Fibroblast of skin of back (primary cell): ENCODE data around the gene BPTF.
"Not testable (repeated sequence)": the region's sequence is repeated elsewhere in the genome, so short reads cannot be mapped to it uniquely, and the experiment has no call there.

Experiments used
- DNase-seq: peaks from one replicate; pipeline ENCODE4 v3.0.0-alpha.2; 2013

The BPTF gene

GRCh38 chr17:67980456-67980855, 155.2 kb downstream of the BPTF start:
- DNase-seq, result no peak

- not testable (repeated sequence) for DNase-seq
Measured at GRCh38 chr17:67980883-67981282, 155.6 kb downstream of the BPTF start.

- no peak for DNase-seq
Measured at GRCh38 chr17:67982034-67982640, 156.8 kb downstream of the BPTF start.

GRCh38 chr17:67982686-67983382, 157.5 kb downstream of the BPTF start:
- no peak for DNase-seq

GRCh38 chr17:67983383-67983688, 158.0 kb downstream of the BPTF start:
- DNase-seq, result no peak

- no peak for DNase-seq
Measured at GRCh38 chr17:67990909-67991308, 165.6 kb downstream of the BPTF start.

GRCh38 chr17:67992548-67993152, 167.3 kb downstream of the BPTF start:
- DNase-seq, result no peak

- peak; percentile 89 for DNase-seq
Measured at GRCh38 chr17:67993153-67993997, 168.1 kb downstream of the BPTF start.

GRCh38 chr17:67993998-67994361, 168.7 kb downstream of the BPTF start:
- DNase-seq, result no peak

GRCh38 chr17:67994817-67995569, 169.7 kb downstream of the BPTF start:
- peak; percentile 58 for DNase-seq

- peak; percentile 2 for DNase-seq
Measured at GRCh38 chr17:67995570-67996263, 170.4 kb downstream of the BPTF start.

GRCh38 chr17:67996301-67997171, 171.2 kb downstream of the BPTF start, which contains the start of gene C17orf58:
Gene C17orf58, minus strand, starts transcription at chr17:67996469. Its CDS starts 271 bp downstream, at chr17:67996198.
- DNase-seq, result peak; percentile 15

GRCh38 chr17:67998466-67998865, 173.2 kb downstream of the BPTF start:
- DNase-seq, result no peak

- DNase-seq, result peak; percentile 16
Measured at GRCh38 chr17:67999291-67999911, 174.1 kb downstream of the BPTF start.

- DNase-seq, result no peak
Measured at GRCh38 chr17:68004201-68004600, 178.9 kb downstream of the BPTF start.

GRCh38 chr17:68006797-68007196, 181.5 kb downstream of the BPTF start:
- DNase-seq, result peak; percentile 1

GRCh38 chr17:68011199-68011665, 185.9 kb downstream of the BPTF start:
- DNase-seq, result peak; percentile 10

GRCh38 chr17:68013385-68013784, 188.1 kb downstream of the BPTF start:
- no peak for DNase-seq

- no peak for DNase-seq
Measured at GRCh38 chr17:68015081-68015723, 189.9 kb downstream of the BPTF start.

- DNase-seq, result no peak
Measured at GRCh38 chr17:68016838-68017237, 191.5 kb downstream of the BPTF start.
